IPS DF 6.9 (cell line): ENCODE measurements around the gene HIVEP2.
"Not testable (repeated sequence)": the region's sequence is repeated elsewhere in the genome, so short reads cannot be mapped to it uniquely, and the experiment has no call there.

ENCODE experiments used
- DNase-seq: peaks from one replicate; pipeline ENCODE4 v3.0.0-alpha.2; 2013; ENCODE audit warnings: low read depth, low spot score
- H3K27ac ChIP-seq: one replicate; pipeline ENCODE4 v1.5.1; 2013; ENCODE audit warnings: low read length, control low read depth
- H3K27me3 ChIP-seq: 2 replicates; pipeline ENCODE4 v1.6.1; 2013; ENCODE audit warnings: mild to moderate bottlenecking, low read length; ENCODE audit not compliant: control insufficient read depth, insufficient read depth
- H3K36me3 ChIP-seq: 2 replicates; pipeline ENCODE4 v1.6.1; 2013; ENCODE audit warnings: low read length; ENCODE audit not compliant: control insufficient read depth, insufficient read depth
- H3K4me1 ChIP-seq: 2 replicates; pipeline ENCODE4 v1.6.1; 2013; ENCODE audit warnings: low read length; ENCODE audit not compliant: control insufficient read depth, insufficient read depth
- H3K4me3 ChIP-seq: 2 replicates; pipeline ENCODE4 v1.5.1; 2013; ENCODE audit warnings: mild to moderate bottlenecking, low read length
- H3K9me3 ChIP-seq: 2 replicates; pipeline ENCODE4 v1.6.1; 2013; ENCODE audit warnings: low read length, inconsistent platforms; ENCODE audit not compliant: control insufficient read depth, insufficient read depth
- WGBS: extraction: QIAGEN DNeasy Blood & Tissue Kit; methylation state at CpG from one replicate; pipeline ENCODE4 v1.1.7; 2013; ENCODE audit warnings: mixed read lengths, missing lambda C conversion rate; ENCODE audit not compliant: insufficient read length, insufficient coverage; 5-methylcytosine and 5-hydroxymethylcytosine counted together

Gene HIVEP2, protein sequence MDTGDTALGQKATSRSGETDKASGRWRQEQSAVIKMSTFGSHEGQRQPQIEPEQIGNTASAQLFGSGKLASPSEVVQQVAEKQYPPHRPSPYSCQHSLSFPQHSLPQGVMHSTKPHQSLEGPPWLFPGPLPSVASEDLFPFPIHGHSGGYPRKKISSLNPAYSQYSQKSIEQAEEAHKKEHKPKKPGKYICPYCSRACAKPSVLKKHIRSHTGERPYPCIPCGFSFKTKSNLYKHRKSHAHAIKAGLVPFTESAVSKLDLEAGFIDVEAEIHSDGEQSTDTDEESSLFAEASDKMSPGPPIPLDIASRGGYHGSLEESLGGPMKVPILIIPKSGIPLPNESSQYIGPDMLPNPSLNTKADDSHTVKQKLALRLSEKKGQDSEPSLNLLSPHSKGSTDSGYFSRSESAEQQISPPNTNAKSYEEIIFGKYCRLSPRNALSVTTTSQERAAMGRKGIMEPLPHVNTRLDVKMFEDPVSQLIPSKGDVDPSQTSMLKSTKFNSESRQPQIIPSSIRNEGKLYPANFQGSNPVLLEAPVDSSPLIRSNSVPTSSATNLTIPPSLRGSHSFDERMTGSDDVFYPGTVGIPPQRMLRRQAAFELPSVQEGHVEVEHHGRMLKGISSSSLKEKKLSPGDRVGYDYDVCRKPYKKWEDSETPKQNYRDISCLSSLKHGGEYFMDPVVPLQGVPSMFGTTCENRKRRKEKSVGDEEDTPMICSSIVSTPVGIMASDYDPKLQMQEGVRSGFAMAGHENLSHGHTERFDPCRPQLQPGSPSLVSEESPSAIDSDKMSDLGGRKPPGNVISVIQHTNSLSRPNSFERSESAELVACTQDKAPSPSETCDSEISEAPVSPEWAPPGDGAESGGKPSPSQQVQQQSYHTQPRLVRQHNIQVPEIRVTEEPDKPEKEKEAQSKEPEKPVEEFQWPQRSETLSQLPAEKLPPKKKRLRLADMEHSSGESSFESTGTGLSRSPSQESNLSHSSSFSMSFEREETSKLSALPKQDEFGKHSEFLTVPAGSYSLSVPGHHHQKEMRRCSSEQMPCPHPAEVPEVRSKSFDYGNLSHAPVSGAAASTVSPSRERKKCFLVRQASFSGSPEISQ (N-terminal part only)

GRCh38 chr6:142945049-142945445, at the start of gene HIVEP2:
HIVEP2 (minus strand) TSS chr6:142945176; CDS start chr6:142774738, 170,438 bp downstream.
- H3K36me3 ChIP-seq: no peaks in the 10 kb centered on the region
- no peak within 1 kb of the TSS for H3K27ac ChIP-seq
- DNase-seq: no peak
- H3K4me3 ChIP-seq: peak within 1 kb of the TSS; percentile 91
- WGBS: no CpG with 5 or more reads among the region's 50 CpGs
- H3K27me3 ChIP-seq: no peaks in the 10 kb centered on the region
- no peaks in the 10 kb centered on the region for H3K9me3 ChIP-seq
- H3K4me1 ChIP-seq: no peaks in the 10 kb centered on the region

DNA sequence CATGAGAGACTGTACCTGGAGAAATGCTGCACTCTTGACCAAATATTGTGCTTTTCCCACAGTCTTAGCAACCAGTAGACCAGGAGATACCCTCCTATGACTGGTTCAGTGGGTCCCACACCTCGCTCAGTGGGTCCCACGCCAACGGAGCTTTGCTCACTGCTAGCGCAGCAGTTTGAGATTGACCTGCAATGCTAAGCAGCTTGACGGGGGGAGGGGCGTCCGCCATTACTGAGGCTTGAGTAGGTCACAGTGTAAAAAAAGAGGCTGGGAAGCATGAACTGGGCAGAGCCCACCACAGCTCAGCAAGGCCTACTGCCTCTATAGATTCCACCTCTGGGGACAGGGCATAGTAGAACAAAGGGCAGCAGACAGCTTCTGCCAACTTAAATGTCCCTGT, 49.0 kb upstream of the HIVEP2 start:
- no peak overlapping the region for H3K4me3 ChIP-seq
- no peaks in the 10 kb centered on the region for H3K4me1 ChIP-seq
- H3K36me3 ChIP-seq: no peaks in the 10 kb centered on the region
- no peaks in the 10 kb centered on the region for H3K27me3 ChIP-seq
- no CpG with 5 or more reads among the region's 7 CpGs for WGBS
- DNase-seq: no peak
- H3K9me3 ChIP-seq: no peaks in the 10 kb centered on the region
- H3K27ac ChIP-seq: no peak overlapping the region

GRCh38 chr6:142987490-142987889, 42.5 kb upstream of the HIVEP2 start:
- H3K27me3 ChIP-seq: no peaks in the 10 kb centered on the region
- no peaks in the 10 kb centered on the region for H3K9me3 ChIP-seq
- no peaks in the 10 kb centered on the region for H3K4me1 ChIP-seq
- H3K4me3 ChIP-seq: no peak overlapping the region
- H3K27ac ChIP-seq: no peak overlapping the region
- DNase-seq: no peak
- no peaks in the 10 kb centered on the region for H3K36me3 ChIP-seq

DNA sequence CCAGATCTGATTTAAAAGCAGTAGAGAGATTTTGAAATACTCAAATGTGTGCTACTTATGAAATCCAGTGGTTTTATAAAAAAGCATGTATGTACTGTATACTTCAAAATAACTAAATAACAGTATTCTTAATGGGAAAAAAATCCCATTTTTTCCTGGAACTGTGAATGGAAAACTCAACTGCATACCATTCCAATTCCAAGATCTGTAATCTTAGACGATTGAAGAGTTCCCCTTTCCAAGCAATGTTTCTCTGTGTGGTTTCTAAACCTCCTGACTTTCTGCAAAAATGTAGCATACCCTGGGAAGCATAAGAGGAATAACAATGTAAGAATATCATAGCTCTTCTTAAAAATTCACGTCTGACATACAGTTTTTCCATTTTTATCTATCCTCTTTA, 40.3 kb upstream of the HIVEP2 start:
- WGBS: no CpG with 5 or more reads among the region's 2 CpGs
- DNase-seq: no peak
- no peaks in the 10 kb centered on the region for H3K9me3 ChIP-seq
- H3K4me1 ChIP-seq: no peaks in the 10 kb centered on the region
- H3K36me3 ChIP-seq: no peaks in the 10 kb centered on the region
- H3K27ac ChIP-seq: no peak overlapping the region
- no peak overlapping the region for H3K4me3 ChIP-seq
- H3K27me3 ChIP-seq: no peaks in the 10 kb centered on the region

- no peaks in the 10 kb centered on the region for H3K27me3 ChIP-seq
- H3K9me3 ChIP-seq: no peaks in the 10 kb centered on the region
- no peaks in the 10 kb centered on the region for H3K4me1 ChIP-seq
- H3K36me3 ChIP-seq: no peaks in the 10 kb centered on the region
- DNase-seq: no peak
- H3K27ac ChIP-seq: no peak overlapping the region
- WGBS: no CpG with 5 or more reads among the region's 3 CpGs
- no peak overlapping the region for H3K4me3 ChIP-seq
Observed at GRCh38 chr6:142984386-142984785, 39.4 kb upstream of the HIVEP2 start.

DNA sequence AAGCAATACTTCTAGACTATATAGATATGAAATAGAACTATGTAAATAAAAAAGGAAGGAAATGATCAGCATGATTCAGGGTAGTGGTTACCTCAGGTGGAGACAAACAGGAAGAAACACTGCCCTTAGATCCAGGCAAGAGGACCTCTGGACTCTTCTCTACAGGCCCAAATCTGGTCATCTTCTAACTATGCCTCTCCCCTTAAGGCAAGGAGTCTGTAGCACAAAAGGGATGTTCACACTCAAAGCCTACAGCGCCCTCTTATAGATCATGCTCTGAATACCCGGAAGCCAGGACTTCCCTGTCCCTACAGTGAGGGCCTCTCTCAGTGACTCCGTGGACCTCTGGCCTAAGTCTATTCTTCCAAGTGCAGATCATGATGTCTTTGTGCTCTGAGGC, 30.4 kb upstream of the HIVEP2 start:
- Histone ChIP-seq H3K27ac (no peak overlapping the region), H3K4me1 (no peaks in the 10 kb centered on the region), H3K4me3 (no peak overlapping the region), H3K27me3 (no peaks in the 10 kb centered on the region), H3K9me3 (no peaks in the 10 kb centered on the region), H3K36me3 (no peaks in the 10 kb centered on the region)
- WGBS: no CpG with 5 or more reads among the region's 3 CpGs
- no peak for DNase-seq

- not testable (repeated sequence) for H3K27ac ChIP-seq
Observed at GRCh38 chr6:142970941-142971340, 26.0 kb upstream of the HIVEP2 start.

DNA sequence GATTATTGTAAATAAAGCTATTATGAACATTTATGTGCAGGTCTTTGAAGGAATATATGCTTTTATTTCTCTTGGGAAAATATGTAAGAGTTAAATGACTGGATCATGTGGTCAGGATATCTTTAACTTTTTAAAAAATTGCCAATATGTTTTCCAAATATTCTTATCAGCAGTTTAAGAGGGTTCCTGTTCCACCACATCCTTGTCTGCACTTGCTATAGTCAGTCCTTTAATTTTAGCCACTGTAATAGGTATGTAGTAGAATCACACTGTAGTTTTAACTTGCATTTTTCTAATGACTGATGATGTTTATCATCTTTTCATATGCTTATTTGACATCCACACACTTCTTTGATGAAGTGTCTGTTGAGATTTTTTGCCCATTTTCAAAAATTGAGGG, 23.6 kb upstream of the HIVEP2 start:
- DNase-seq: no peak

More at GRCh38 chr6:142970941-142971340, 26.0 kb upstream of the HIVEP2 start:
- H3K36me3 ChIP-seq, H3K9me3 ChIP-seq, DNase-seq, H3K27me3 ChIP-seq, H3K4me1 ChIP-seq, H3K4me3 ChIP-seq: not testable (repeated sequence)
- WGBS: no CpG with 5 or more reads among the region's 3 CpGs

GRCh38 chr6:142966294-142966693, 21.3 kb upstream of the HIVEP2 start:
- H3K36me3 ChIP-seq: no peaks in the 10 kb centered on the region
- H3K4me3 ChIP-seq: no peak overlapping the region
- H3K27me3 ChIP-seq: no peaks in the 10 kb centered on the region
- WGBS: no CpG with 5 or more reads among the region's 1 CpG
- H3K4me1 ChIP-seq: no peaks in the 10 kb centered on the region
- H3K27ac ChIP-seq: no peak overlapping the region
- no peaks in the 10 kb centered on the region for H3K9me3 ChIP-seq
- DNase-seq: no peak

More for the DNA sequence above, 23.6 kb upstream of the HIVEP2 start:
- Histone ChIP-seq H3K36me3 (no peaks in the 10 kb centered on the region), H3K27me3 (no peaks in the 10 kb centered on the region), H3K4me3 (no peak overlapping the region), H3K27ac (no peak overlapping the region), H3K4me1 (no peaks in the 10 kb centered on the region), H3K9me3 (no peaks in the 10 kb centered on the region)

GRCh38 chr6:142965164-142965563, 20.2 kb upstream of the HIVEP2 start:
- no CpG with 5 or more reads among the region's 1 CpG for WGBS
- H3K4me3 ChIP-seq: no peak overlapping the region
- H3K27me3 ChIP-seq: no peaks in the 10 kb centered on the region; the same call in 1 of the 2 replicates
- no peak overlapping the region for H3K27ac ChIP-seq
- no peaks in the 10 kb centered on the region for H3K36me3 ChIP-seq
- H3K4me1 ChIP-seq: no peaks in the 10 kb centered on the region
- DNase-seq: no peak
- no peaks in the 10 kb centered on the region for H3K9me3 ChIP-seq
